Stomach (tissue), 4 donors: ENCODE results near the gene GULP1.

Source experiments
- POLR2A ChIP-seq, 4 donors: fragments of 450-650 bp; IDR thresholded peaks; one replicate each; pipeline ENCODE4 v1.6.1; 2016; ENCODE audit warnings: antibody characterized with exemption in 4 of 4, control low read depth in 2 of 4, mild to moderate bottlenecking in 1 of 4, moderate library complexity in 1 of 4
- POLR2AphosphoS5 ChIP-seq, 3 donors: sonication (generic); formaldehyde crosslinking; IDR thresholded peaks; one replicate each; pipeline ENCODE4 v1.6.1; 2016; ENCODE audit warnings: antibody characterized with exemption in 3 of 3
- TF ChIP-seq, protein P1 (sequence below), 7 experiments: fragments of 450-650 bp in 4 of 7; fragments of 200-600 bp in 3 of 7; sonication (generic) in 3 of 7; IDR thresholded peaks; one replicate each; pipeline ENCODE4 v1.5.1; 2016 to 2019; ENCODE audit warnings: antibody characterized with exemption in 7 of 7, control low read depth in 2 of 7, mild to moderate bottlenecking in 1 of 7

DNA sequence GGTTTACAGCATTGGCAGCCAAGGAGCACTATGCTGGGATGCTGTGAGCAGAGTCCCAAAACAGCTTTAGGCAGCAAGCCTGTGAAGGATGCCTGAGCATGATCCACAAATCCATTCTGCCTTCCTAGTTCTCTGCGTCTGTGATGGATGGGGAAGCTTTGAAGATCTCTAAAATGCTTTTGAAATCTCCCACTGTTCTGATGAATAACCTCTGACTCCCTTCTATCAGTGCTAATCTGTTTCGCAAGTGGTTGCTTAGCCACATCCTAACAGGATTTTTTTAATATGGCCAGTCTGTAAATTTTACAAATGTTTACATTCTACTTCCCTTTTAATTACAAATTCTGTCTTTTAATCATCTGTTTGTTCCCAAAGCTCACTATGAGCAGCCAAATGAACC is 319.2 kb downstream of the GULP1 start:
- TF ChIP-seq POLR2A (IDR thresholded peaks at IDR 0.05) (no peak), POLR2AphosphoS5 (IDR thresholded peaks at IDR 0.05) (peak in 1 of 3 donors; percentile 5)
- TF ChIP-seq, protein P1, sequence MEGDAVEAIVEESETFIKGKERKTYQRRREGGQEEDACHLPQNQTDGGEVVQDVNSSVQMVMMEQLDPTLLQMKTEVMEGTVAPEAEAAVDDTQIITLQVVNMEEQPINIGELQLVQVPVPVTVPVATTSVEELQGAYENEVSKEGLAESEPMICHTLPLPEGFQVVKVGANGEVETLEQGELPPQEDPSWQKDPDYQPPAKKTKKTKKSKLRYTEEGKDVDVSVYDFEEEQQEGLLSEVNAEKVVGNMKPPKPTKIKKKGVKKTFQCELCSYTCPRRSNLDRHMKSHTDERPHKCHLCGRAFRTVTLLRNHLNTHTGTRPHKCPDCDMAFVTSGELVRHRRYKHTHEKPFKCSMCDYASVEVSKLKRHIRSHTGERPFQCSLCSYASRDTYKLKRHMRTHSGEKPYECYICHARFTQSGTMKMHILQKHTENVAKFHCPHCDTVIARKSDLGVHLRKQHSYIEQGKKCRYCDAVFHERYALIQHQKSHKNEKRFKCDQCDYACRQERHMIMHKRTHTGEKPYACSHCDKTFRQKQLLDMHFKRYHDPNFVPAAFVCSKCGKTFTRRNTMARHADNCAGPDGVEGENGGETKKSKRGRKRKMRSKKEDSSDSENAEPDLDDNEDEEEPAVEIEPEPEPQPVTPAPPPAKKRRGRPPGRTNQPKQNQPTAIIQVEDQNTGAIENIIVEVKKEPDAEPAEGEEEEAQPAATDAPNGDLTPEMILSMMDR (IDR thresholded peaks at IDR 0.05): no peak
